Dermis blood vessel endothelial cell (primary cell): Measurements from ENCODE around the gene TOX2. TPM values are rescaled to one million over a fixed set of nuclear protein-coding genes. Genes with fewer than 3 reads are reported as not detected.

Source experiments
- DNase-seq: peaks from one replicate; pipeline ENCODE4 v3.0.0; 2010
- total RNA-seq: library from RNA; depleted of rRNA; stranded (reverse); fragments of >200 nt; gene quantifications from 2 replicates; pipeline ENCODE4 v1.2.3, GENCODE V29; 2014

TOX2 gene
- total RNA-seq, 1 donor from 2014 or later: 1.5 TPM

DNA sequence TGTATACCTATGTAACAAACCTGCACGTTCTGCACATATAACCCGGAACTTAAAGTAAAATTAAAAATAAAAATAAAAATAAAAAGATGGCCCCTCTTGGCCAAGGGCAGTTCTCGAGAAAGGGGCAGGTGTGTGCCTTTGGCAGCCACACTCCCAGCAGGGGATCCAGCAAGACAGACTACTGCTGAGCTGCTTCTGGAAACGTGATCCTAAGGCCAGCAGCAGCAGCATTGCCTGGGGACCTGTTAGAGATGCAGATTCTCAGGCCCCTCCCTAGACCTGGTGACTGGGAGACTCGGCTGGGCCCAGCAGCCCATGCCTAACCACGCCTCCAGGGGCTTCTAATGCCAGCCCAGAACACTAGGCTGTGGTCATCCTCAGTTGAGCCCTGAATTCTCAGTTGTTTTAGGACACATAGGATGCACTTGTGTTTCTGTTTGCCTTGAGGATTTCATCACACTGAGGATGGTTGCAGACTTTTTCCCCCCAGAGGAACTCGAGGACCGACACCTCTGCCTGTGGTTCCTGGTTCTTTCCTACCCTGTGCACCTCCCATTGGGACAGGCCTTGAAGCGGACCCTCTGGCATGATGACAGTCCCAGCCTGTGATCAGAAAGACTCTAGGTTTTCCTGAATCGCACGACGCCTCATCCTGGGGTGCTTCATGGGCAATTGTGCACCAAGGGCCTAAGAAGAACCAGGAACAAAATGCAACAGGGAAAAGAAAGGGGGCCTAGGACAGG, 105.9 kb downstream of the TOX2 start:
- DNase-seq: no peak

- no peak for DNase-seq
These were observed 106.5 kb downstream of the TOX2 start for GRCh38 chr20:44021186-44021585.

DNA sequence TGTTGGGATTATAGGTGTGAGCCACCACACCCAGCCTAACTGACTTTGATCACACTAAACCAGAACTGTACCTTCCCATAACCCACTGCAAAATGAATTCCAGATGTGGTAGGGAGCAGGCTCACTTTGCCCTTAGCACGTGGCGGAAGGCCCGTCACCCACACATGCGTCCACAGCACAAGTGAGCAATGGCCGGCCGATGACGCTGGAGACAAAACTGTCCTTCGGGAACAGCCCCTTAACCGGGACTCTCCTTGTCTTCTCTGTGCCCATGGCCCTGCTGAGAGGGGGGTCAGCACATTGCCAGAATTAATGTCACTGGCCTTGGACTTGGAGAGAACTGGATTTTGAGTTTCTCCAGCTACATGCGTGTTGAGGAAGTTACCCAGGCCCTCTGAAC, 107.2 kb downstream of the TOX2 start:
- no peak for DNase-seq

- no peak for DNase-seq
These were observed 107.8 kb downstream of the TOX2 start for GRCh38 chr20:44022464-44022863.

- no peak for DNase-seq
These were observed 109.1 kb downstream of the TOX2 start for GRCh38 chr20:44023515-44024371.

DNA sequence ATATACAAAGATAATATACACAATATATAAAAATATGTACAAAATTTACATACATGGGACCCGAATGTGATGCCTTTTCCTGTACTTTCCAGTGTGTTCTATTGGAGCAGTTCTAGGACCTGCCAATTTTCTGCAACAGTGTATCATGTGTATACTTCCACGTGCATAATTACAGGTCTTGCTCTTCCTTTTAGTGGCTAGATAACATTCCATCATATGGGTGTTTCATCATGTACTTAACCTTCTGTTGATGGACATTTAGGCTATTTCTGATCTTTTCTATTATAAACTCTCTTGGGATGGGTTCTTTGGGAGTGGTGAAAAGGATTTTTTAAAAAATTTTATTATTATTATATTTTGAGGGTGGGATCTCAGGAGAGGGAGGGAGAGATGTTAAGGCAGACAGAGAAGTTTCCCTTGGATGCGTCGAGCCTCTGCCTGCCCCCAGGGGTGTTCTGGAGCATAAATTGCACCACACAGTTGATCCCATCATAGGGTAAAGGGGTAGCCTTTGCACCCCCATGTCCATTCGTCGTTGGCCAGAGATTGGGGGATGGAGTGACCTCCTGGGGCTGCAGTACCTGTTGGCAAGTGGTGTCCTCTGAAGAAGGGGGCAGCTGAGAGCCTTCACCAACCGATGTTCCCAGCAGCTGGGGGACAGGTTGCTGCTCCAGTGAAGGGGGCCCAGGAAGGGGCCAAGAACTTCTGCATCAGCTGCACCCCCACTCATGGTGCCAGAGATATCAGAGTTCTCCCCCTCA, 110.3 kb downstream of the TOX2 start:
- DNase-seq: no peak

GRCh38 chr20:44025756-44026155, 111.1 kb downstream of the TOX2 start:
- no peak for DNase-seq

GRCh38 chr20:44026647-44027342, 112.1 kb downstream of the TOX2 start:
- DNase-seq: no peak

GRCh38 chr20:44027343-44028002, 112.8 kb downstream of the TOX2 start:
- DNase-seq: no peak

DNA sequence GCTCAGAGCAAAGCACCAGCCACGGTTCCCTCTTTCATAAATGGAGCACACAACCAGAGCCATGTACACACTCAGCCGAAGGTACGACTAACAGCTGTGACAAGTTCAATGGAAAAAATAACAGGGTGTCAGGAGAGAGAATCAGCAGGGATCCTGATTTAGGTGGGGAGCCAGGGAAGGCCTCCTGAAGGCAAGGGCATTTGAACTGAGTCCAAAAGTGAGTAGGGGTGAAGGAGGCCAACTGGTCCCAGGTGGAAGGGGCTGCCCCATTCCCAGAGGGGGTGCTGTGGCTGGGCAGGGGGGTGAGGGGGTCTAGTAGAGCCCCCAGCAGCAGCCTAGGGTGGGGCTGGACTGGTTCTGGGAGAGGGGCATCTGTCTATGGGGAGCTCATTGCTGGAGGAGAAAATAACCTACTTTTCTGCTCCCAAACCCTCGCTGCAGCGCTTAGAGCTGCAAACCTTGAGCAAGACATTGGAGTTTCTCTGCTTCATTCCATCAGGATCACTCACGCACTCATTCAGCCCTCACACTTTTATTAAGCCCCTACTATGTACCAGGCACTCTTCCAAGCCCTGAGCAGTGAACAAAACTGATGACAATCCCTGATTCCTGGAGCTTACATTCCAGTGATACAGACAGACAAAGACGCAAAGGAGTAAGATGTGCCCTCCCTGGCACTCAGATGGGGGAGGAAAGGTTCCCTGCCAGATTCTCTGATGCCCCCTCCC, 113.5 kb downstream of the TOX2 start:
- DNase-seq: no peak

DNA sequence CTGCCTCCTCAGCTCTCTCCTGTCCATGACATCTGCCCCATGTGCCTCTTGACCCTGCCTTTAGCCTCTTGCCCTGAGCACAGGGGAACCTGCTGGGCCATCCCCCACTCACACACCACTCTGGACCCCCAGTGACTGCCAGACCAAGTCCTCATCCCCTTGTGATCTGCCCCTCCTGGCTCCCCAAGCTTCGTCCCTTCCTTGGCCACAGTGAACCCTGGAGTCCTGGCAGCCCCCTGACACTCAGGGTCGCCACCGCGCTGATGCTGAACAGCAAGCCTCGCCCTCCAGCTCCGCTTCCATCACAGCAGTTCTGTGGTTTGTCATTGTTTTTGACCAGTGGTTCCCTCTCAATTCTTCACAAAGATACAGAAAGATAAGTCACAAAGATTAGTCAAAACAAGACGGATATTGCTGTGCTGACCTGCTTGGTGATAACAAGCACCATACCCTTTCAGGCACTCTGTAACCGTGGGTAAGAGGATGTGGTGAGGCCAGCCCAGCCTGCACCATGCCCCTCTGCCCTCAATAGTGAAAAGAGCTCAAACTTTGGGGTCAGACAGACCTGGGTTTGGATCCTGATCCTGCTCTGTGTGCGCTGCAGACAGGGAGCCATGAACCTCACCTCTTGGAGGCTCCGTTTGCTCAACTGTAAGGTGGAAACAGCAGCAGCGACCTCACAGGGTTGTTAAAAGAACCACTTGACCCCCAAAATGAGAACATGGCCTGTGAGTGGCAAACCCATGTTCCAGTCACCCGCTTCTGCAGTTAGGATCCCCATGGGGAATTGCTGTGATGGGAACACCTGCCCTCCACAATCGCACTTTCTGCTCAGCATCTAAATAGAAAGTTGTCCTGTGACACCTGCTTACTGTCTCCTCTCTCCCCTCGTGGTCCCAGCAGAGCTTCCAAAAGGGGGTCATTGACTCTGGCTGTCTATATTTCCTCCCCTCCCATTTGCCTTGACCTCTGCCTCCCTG, 114.5 kb downstream of the TOX2 start:
- no peak for DNase-seq

GRCh38 chr20:44029848-44030230, 115.2 kb downstream of the TOX2 start:
- DNase-seq: no peak

DNA sequence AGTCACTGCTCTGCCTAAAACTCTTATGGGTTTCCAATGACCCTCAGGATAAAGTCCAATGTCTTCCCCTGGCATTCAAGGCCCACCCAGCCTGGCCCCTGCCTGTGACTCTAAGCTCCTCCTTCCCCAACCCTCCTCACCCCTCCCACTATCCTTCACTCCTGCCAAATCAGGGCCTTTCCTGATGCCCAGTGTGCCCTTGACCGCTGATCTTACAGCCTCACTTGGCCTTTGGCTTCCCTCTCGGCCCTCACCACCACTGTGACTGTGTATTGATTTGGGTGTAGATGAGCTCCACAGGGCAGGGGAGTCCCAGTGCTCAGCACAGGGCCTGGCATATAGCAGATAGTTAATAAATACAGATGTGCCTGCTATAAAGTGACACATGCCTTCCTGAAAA, 115.7 kb downstream of the TOX2 start:
- DNase-seq: no peak

DNA sequence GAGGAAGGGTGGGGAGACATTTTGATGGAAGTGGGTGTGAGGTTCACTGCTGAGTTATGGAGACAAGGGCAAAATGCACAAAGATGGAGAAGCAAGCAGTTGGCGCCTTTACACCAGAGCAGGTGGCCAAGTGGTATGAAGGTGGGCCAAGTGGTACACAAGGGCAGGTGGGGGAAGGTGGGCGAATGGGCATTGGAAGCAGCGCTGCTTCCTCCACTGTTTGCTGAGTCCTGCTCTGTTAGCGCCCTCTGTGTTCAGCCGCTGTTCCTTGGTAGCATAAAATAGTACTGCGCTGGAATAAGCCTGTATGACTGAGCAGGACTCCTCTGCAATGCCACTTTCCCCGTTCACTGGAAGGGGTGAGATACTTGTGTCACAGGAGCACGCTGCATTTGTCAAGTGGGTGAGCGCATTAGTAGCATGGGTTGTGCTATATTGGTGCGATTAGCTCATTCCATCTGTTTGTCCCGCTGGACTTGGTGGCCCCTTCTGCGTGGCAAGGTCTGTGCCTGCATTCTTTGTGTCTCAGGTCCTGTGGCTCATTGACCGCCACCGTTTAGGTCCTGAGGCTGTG, 116.4 kb downstream of the TOX2 start:
- DNase-seq: no peak

DNA sequence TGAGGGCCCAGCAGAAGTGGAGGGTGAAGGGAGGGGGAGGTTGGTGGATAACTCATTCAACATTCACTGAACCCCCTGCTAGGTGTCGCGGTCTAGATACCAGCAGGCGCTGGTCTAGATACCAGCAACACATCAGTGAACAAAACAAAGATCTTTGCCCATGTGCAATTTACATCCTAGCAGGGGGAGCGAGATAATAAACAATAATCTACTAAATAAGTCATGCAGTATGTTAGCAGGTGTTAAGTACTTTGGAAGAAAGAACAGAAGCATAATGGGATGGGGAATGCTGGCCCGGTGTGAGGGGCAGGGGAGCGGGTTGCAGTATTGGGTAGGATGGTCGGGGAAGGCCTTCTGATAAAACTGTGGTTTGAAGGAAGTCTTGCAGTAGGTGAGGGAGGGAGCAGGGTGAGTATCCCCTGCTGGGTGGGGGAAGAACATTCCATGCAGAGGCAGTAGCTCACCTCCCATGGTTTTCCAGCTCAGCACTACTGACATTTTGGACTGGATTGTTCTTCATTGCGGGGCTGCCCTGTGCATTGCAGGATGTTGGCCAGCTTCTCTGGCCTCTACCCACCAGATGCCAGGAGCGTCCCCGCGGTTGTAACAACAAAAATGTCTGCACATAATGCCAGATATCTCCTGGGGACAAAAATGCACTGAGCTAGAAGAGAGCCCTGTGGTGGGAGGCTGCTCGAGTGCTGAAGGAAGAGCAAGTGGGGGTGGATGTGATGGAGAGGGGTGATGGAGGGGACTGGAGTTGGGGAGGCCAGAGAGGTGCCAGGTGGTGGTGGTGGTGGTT, 117.3 kb downstream of the TOX2 start:
- DNase-seq: no peak

- DNase-seq: no peak
These were observed 118.1 kb downstream of the TOX2 start for GRCh38 chr20:44032583-44033331.

DNA sequence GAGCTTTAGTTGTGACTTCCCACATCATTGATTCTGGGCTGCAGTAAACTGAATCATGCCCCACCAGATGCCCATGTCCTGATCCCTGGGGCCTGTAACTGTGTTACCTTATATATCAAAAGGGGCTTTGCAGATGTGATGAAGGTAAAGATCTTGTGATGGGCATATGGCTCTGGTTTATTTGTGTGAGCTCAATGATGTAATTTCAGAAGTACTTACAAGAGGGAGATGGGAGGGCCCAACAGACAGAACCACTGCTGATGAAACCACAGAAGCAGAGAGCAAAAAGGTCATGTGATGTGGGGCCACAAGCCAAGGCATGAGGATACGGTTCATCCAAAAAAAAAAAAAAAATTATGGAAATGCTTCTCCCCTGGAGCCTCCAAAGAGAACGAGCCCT, 118.7 kb downstream of the TOX2 start:
- no peak for DNase-seq

DNA sequence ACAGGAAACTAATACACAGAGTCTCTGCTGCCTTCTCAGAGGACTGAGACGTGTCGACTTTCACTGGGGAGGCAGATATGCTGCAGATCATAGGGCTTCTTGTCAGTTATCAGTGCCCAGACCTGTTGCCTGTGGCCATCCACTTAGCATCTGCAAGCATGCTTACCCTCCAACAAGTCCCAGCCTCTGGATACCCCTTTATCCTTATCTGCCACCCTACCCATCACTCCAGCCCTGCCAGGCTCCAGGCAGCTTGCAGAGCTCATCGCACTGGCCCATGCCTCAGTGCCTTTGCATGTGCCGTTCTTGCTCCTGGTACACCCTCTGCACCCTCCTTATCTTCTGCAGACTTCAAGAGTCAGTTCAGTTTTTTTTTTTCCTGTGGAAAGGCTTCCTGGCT, 119.2 kb downstream of the TOX2 start:
- no peak for DNase-seq
